IPS-20b (cell line): Measurements from ENCODE around the gene BLTP3B.

Source experiments
- H3K27ac ChIP-seq: one replicate; pipeline ENCODE4 v1.5.1; 2013; ENCODE audit warnings: low read length
- H3K27me3 ChIP-seq: 2 replicates; pipeline ENCODE4 v1.6.1; 2013; ENCODE audit warnings: mild to moderate bottlenecking, low read length, inconsistent platforms; ENCODE audit not compliant: insufficient read depth
- H3K36me3 ChIP-seq: 2 replicates; pipeline ENCODE4 v1.6.1; 2013; ENCODE audit warnings: low read depth, mild to moderate bottlenecking, inconsistent platforms, low read length, moderate library complexity; ENCODE audit not compliant: insufficient read depth
- H3K4me1 ChIP-seq: 2 replicates; pipeline ENCODE4 v1.6.1; 2013; ENCODE audit warnings: mild to moderate bottlenecking, control low read depth, inconsistent platforms, low read length, moderate library complexity; ENCODE audit not compliant: insufficient read depth
- H3K4me3 ChIP-seq: 2 replicates; pipeline ENCODE4 v1.5.1; 2013; ENCODE audit warnings: mild to moderate bottlenecking, low read length, inconsistent platforms
- H3K9ac ChIP-seq: 2 replicates; pipeline ENCODE4 v1.6.1; 2013; ENCODE audit warnings: low read depth, mild to moderate bottlenecking, inconsistent platforms, low read length, moderate library complexity
- H3K9me3 ChIP-seq: 2 replicates; pipeline ENCODE4 v1.6.1; 2013; ENCODE audit warnings: mild to moderate bottlenecking, low read depth, low read length, inconsistent platforms; ENCODE audit not compliant: insufficient read depth

BLTP3B gene

DNA sequence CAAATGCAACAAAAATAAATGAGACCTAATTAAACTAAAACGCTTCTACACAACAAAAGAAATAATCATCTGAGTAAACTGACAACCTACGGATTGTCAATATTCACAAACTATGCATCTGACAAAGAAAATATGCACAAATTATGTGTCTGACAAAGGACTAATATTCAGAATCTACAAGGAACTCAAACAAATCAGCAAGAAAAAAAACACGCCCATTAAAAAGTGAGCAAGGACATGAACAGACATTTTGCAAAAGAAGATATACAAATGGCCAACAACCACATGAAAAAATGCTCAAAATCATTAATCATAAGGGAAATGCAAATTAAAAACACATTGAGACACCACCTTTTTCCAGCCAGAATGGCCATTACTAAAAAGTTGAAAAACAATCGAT, 37.0 kb downstream of the BLTP3B start:
- no peak overlapping the region for H3K9ac ChIP-seq
- no peaks in the 10 kb centered on the region for H3K4me1 ChIP-seq
- H3K9me3 ChIP-seq = no peaks in the 10 kb centered on the region
- H3K27me3 ChIP-seq = no peaks in the 10 kb centered on the region
- peaks cover 28% of the 10 kb centered on the region for H3K36me3 ChIP-seq
- no peak overlapping the region for H3K4me3 ChIP-seq
- no peak overlapping the region for H3K27ac ChIP-seq

DNA sequence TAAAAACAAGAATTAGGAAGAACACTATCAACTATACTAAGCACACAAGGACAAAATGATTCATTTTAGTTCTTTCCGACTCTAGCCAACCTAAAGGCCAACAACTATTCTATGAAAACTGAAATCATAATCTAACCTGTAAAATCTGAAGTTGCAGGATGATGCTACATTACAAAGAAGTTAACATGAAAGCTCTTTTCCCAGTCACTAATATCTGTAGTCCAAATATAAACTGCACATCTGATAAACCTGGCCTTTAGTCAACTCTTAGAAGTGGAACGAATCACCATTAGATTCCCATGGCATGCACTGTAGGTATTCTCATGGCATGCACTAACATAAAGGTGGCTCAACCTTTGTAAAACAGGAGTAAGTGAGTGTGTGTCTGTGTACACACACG, 41.7 kb downstream of the BLTP3B start:
- Histone ChIP-seq H3K9ac (no peak overlapping the region), H3K27me3 (no peaks in the 10 kb centered on the region), H3K9me3 (no peaks in the 10 kb centered on the region), H3K4me3 (no peak overlapping the region), H3K36me3 (peaks cover 50% of the 10 kb centered on the region), H3K27ac (no peak overlapping the region), H3K4me1 (no peaks in the 10 kb centered on the region)
